Stimulated activated CD8-positive, alpha-beta memory T cell treated with anti-CD3 and anti-CD28 coated beads, Interleukin-12 subunit alpha, Interleukin-12 subunit beta, amount 100 ng/mL, for 1 hour (primary cell): ENCODE results near the gene ATXN3.
A peak's percentile ranks its signal among the peaks of the same experiment; 100 is the strongest.
"Not testable (repeated sequence)": the region's sequence is repeated elsewhere in the genome, so short reads cannot be mapped to it uniquely, and the experiment has no call there.

Experiments used
- DNase-seq: peaks from one replicate; pipeline ENCODE4 v3.0.0-alpha.2; 2020; ENCODE audit warnings: low read depth

The ATXN3 gene

GRCh38 chr14:92058006-92058917 is 48.1 kb downstream of the ATXN3 start:
- DNase-seq, result no peak

- DNase-seq, result no peak
Measured at GRCh38 chr14:92049781-92050180, 56.6 kb downstream of the ATXN3 start.

- not testable (repeated sequence) for DNase-seq
Measured at GRCh38 chr14:92049221-92049620, 57.2 kb downstream of the ATXN3 start.

- not testable (repeated sequence) for DNase-seq
Measured at GRCh38 chr14:92045904-92046303, 60.5 kb downstream of the ATXN3 start.

- not testable (repeated sequence) for DNase-seq
Measured at GRCh38 chr14:92041766-92042165, 64.6 kb downstream of the ATXN3 start.

GRCh38 chr14:92041203-92041602 is 65.2 kb downstream of the ATXN3 start:
- DNase-seq, result no peak

- DNase-seq, result no peak
Measured at GRCh38 chr14:92040431-92041051, 65.8 kb downstream of the ATXN3 start.

- peak; percentile 91 for DNase-seq
Measured at GRCh38 chr14:92039719-92040430, 66.5 kb downstream of the ATXN3 start, which contains the start of gene TRIP11. Gene TRIP11, minus strand, starts transcription at chr14:92040059. Its CDS starts 374 bp downstream, at chr14:92039685.

- DNase-seq, result no peak
Measured at GRCh38 chr14:92039063-92039718, 67.2 kb downstream of the ATXN3 start.

- DNase-seq, result no peak
Measured at GRCh38 chr14:92037989-92038388, 68.4 kb downstream of the ATXN3 start.

- DNase-seq, result no peak
Measured at GRCh38 chr14:92035890-92036289, 70.5 kb downstream of the ATXN3 start.

- no peak for DNase-seq
Measured at GRCh38 chr14:92033906-92034687, 72.3 kb downstream of the ATXN3 start.

- no peak for DNase-seq
Measured at GRCh38 chr14:92033433-92033832, 72.9 kb downstream of the ATXN3 start.

GRCh38 chr14:92026548-92027190 is 79.7 kb downstream of the ATXN3 start:
- DNase-seq, result no peak

GRCh38 chr14:92022036-92022435 is 84.3 kb downstream of the ATXN3 start:
- DNase-seq, result no peak

GRCh38 chr14:92021523-92021922 is 84.9 kb downstream of the ATXN3 start:
- DNase-seq, result no peak

- no peak for DNase-seq
Measured at GRCh38 chr14:92014040-92014439, 92.3 kb downstream of the ATXN3 start.

GRCh38 chr14:92012121-92012748 is 94.1 kb downstream of the ATXN3 start:
- DNase-seq, result no peak

- no peak for DNase-seq
Measured at GRCh38 chr14:92010644-92011043, 95.7 kb downstream of the ATXN3 start.

- no peak for DNase-seq
Measured at GRCh38 chr14:92009604-92010003, 96.8 kb downstream of the ATXN3 start.
